Body of pancreas (tissue), 4 donors: ENCODE data around the gene NPNT.
A peak's percentile ranks its signal among the peaks of the same experiment; 100 is the strongest.

Experiments used
- CTCF ChIP-seq, 7 experiments: fragments of 450-650 bp in 4 of 7; fragments of 200-600 bp in 3 of 7; sonication (generic) in 3 of 7; IDR thresholded peaks; one replicate each; pipeline ENCODE4 v1.5.1; 2016 to 2019; ENCODE audit warnings: antibody characterized with exemption in 7 of 7
- POLR2A ChIP-seq, 3 donors: fragments of 450-650 bp; IDR thresholded peaks; one replicate each; pipeline ENCODE4 v1.6.1; 2016; ENCODE audit warnings: antibody characterized with exemption in 3 of 3, mild to moderate bottlenecking in 2 of 3

GRCh38 chr4:105894660-105895582, at the start of gene NPNT:
- peak; percentile 67 to 81 (median 69) for TF ChIP-seq POLR2A (IDR thresholded peaks at IDR 0.05)
- no peak for TF ChIP-seq CTCF (IDR thresholded peaks at IDR 0.05)
